ENCODE results near the gene PNPO. TPM values are rescaled to one million over a fixed set of nuclear protein-coding genes. Genes with fewer than 3 reads are reported as not detected.

PNPO gene
- total RNA-seq, 2 donors from 2014 or later = 28.4 to 35.4 TPM

DNA sequence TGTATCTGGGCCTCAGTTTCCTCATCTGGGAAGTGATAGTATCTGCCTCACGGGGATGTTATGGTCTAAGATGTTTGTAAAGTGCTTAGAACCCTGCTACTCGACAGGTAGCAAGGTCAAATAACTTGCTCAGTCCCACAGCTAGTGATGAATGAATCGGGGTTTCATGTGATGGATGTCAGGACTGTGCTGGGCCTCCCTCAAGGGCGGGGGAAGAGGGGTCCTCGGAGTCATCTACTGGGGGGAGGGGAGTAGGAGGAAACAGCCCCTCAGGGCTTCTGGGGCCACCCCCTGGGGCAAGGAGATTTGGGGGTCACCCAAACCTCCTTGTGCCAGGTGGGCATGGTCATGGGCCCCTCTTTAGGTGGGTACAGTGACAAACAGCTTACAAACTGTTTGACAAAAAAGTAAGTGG is 732 bp downstream of the PNPO start:
- peaks cover 28% of the 10 kb centered on the region for H3K36me3 ChIP-seq
- no peak for DNase-seq (ENCODE audit: low spot score)
- TF ChIP-seq, protein P1, sequence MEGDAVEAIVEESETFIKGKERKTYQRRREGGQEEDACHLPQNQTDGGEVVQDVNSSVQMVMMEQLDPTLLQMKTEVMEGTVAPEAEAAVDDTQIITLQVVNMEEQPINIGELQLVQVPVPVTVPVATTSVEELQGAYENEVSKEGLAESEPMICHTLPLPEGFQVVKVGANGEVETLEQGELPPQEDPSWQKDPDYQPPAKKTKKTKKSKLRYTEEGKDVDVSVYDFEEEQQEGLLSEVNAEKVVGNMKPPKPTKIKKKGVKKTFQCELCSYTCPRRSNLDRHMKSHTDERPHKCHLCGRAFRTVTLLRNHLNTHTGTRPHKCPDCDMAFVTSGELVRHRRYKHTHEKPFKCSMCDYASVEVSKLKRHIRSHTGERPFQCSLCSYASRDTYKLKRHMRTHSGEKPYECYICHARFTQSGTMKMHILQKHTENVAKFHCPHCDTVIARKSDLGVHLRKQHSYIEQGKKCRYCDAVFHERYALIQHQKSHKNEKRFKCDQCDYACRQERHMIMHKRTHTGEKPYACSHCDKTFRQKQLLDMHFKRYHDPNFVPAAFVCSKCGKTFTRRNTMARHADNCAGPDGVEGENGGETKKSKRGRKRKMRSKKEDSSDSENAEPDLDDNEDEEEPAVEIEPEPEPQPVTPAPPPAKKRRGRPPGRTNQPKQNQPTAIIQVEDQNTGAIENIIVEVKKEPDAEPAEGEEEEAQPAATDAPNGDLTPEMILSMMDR (IDR thresholded peaks at IDR 0.05) = no peak
- H3K9me3 ChIP-seq = no peaks in the 10 kb centered on the region
- peak overlapping the region; percentile 84 to 86 for H3K4me3 ChIP-seq
- peaks cover 0 to 40% of the 10 kb centered on the region in 2 donors for H3K4me1 ChIP-seq
- peak overlapping the region; percentile 81 to 84 for H3K27ac ChIP-seq
- H3K27me3 ChIP-seq = no peaks in the 10 kb centered on the region

DNA sequence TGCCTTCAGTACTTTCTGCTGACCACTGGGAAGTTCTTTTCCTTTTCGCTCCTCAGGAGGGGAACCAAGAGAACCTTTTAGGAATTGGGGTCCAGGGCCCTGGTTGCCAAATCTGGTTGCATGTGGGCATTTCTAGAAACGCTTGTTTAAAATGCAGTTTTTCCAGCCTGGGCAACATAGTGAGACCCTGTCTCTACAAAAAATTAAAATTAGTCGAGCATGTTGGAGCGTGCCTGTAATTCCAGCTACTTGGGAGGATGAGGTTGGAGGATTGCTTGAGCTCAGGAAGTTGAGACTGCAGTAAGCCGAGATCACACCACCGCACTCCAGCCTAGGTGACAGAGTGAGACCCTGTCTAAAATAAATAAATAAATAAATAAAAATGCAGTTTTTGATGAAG is 1.2 kb downstream of the PNPO start:
- peaks cover 0 to 41% of the 10 kb centered on the region in 2 donors for H3K4me1 ChIP-seq

DNA sequence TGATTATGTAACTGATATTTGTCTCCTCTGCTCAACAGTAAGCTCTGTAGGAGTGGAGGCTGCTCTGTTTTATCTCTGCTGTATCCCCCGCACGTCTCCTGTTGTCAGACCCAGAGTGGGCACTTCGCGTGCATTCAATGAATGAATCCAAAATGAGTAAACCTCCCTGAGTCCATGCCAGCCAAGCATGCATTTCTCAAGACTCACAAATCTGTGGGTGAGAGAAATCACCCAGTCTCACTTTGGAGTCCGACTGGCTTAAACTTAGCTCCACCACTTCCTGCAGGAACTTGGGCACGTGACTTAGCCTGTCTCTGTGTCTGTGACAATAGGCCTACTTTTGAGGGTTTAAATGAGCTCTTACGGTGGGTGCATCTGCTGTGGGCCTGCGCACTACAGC is 3.7 kb downstream of the PNPO start:
- TF ChIP-seq, protein P1 (IDR thresholded peaks at IDR 0.05) = no peak
- Histone ChIP-seq H3K9me3 (no peaks in the 10 kb centered on the region), H3K27me3 (no peaks in the 10 kb centered on the region), H3K36me3 (peaks cover 36% of the 10 kb centered on the region), H3K4me1 (peaks cover 0 to 54% of the 10 kb centered on the region in 2 donors), H3K4me3 (no peak overlapping the region), H3K27ac (peak overlapping the region; percentile 32 to 65)
- DNase-seq (ENCODE audit: low spot score) = no peak

More for the DNA sequence above, 1.2 kb downstream of the PNPO start:
- peak overlapping the region in 1 of 2 donors; percentile 81 for H3K27ac ChIP-seq
- TF ChIP-seq, protein P1 (IDR thresholded peaks at IDR 0.05) = no peak
- no peaks in the 10 kb centered on the region for H3K9me3 ChIP-seq
- no peak for DNase-seq (ENCODE audit: low spot score)
- peaks cover 28% of the 10 kb centered on the region for H3K36me3 ChIP-seq
- H3K27me3 ChIP-seq = no peaks in the 10 kb centered on the region
- H3K4me3 ChIP-seq = peak overlapping the region in 1 of 2 donors; percentile 84

DNA sequence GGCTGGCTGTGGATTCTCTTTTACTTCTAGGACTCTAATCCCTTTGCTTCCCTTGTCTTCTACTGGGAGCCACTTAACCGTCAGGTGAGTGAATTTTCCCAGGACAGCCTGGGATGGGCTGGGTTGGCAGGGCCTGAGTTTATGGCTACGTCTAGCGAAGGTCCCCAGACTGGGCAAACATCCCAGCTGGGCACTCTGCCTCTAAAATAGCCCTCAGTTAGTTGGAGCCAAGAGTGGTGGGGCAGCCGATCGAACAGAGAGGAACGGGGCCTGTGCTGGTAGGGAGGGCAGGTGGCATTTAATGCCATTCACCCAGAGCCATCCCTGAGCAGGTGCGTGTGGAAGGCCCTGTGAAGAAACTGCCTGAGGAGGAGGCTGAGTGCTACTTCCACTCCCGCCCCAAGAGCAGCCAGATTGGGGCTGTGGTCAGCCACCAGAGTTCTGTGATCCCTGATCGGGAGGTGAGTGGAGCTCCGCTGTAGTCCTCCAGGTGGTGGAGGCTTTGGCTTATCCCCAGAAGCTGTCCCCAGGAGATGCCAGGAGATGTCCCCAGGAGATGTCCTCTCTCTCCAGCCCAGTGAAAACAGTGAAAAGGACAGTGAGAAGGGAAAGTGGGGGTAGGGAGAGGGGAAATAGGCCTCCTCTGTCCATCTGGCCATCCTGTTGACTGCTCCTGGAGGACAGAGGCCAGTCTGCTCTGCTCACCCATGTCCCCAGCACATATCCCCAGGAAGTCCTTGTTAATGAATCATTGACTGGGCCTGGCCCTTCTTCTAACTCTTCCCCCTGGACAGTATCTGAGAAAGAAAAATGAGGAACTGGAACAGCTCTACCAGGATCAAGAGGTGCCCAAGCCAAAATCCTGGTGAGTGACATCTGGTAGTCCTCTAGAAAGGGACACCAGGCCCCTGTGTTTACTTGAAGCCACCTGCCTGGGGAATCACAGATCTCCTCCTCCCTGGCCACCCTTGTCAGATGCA is 4.4 kb downstream of the PNPO start:
- peak overlapping the region; percentile 32 to 65 for H3K27ac ChIP-seq
- TF ChIP-seq, protein P1 (IDR thresholded peaks at IDR 0.05) = no peak
- peaks cover 36% of the 10 kb centered on the region for H3K36me3 ChIP-seq
- H3K4me1 ChIP-seq = peaks cover 0 to 49% of the 10 kb centered on the region in 2 donors
- H3K27me3 ChIP-seq = no peaks in the 10 kb centered on the region
- no peak overlapping the region for H3K4me3 ChIP-seq
- DNase-seq (ENCODE audit: low spot score) = no peak
- H3K9me3 ChIP-seq = no peaks in the 10 kb centered on the region

DNA sequence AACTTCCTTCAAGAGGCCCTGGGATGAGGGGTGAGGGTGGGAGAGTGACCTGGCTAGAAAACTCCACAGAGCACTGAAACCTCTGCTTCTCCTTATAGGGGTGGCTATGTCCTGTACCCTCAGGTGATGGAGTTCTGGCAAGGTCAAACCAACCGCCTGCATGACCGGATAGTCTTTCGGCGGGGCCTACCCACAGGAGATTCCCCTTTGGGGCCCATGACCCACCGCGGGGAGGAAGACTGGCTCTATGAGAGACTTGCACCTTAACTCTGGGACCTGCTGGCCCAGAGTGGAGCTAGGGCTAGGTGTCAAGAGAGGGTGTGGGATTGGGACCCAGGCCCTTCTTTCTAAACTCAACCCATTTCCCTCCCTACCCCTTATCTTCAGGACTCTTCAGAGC is 5.1 kb downstream of the PNPO start:
- Histone ChIP-seq H3K4me1 (peaks cover 0 to 45% of the 10 kb centered on the region in 2 donors), H3K36me3 (peaks cover 36% of the 10 kb centered on the region), H3K27me3 (no peaks in the 10 kb centered on the region), H3K27ac (peak overlapping the region; percentile 32 to 65), H3K4me3 (no peak overlapping the region), H3K9me3 (no peaks in the 10 kb centered on the region)
- TF ChIP-seq, protein P1 (IDR thresholded peaks at IDR 0.05) = no peak
- no peak for DNase-seq (ENCODE audit: low spot score)

Data from right atrium auricular region (tissue), 2 donors.